Body of pancreas (tissue), 4 donors: ENCODE measurements around the gene CHRNG.

Experiments
- CTCF ChIP-seq, 7 experiments: fragments of 450-650 bp in 4 of 7; fragments of 200-600 bp in 3 of 7; sonication (generic) in 3 of 7; IDR thresholded peaks; one replicate each; pipeline ENCODE4 v1.5.1; 2016 to 2019; ENCODE audit warnings: antibody characterized with exemption in 7 of 7
- POLR2A ChIP-seq, 3 donors: fragments of 450-650 bp; IDR thresholded peaks; one replicate each; pipeline ENCODE4 v1.6.1; 2016; ENCODE audit warnings: antibody characterized with exemption in 3 of 3, mild to moderate bottlenecking in 2 of 3

GRCh38 chr2:232513353-232513752, 26.1 kb upstream of the CHRNG start:
- TF ChIP-seq CTCF (IDR thresholded peaks at IDR 0.05) (no peak), POLR2A (IDR thresholded peaks at IDR 0.05) (no peak)
